Smooth muscle cell of bladder (primary cell): ENCODE measurements around the gene SUZ12. TPM values are rescaled to one million over a fixed set of nuclear protein-coding genes. Genes with fewer than 3 reads are reported as not detected.

ENCODE experiments used
- total RNA-seq: library from RNA; depleted of rRNA; stranded (reverse); fragments of >200 nt; gene quantifications from 2 replicates; pipeline ENCODE4 v1.2.3, GENCODE V29; 2014

SUZ12 gene
- 13.8 and 14.2 TPM in 2 replicates for total RNA-seq

DNA sequence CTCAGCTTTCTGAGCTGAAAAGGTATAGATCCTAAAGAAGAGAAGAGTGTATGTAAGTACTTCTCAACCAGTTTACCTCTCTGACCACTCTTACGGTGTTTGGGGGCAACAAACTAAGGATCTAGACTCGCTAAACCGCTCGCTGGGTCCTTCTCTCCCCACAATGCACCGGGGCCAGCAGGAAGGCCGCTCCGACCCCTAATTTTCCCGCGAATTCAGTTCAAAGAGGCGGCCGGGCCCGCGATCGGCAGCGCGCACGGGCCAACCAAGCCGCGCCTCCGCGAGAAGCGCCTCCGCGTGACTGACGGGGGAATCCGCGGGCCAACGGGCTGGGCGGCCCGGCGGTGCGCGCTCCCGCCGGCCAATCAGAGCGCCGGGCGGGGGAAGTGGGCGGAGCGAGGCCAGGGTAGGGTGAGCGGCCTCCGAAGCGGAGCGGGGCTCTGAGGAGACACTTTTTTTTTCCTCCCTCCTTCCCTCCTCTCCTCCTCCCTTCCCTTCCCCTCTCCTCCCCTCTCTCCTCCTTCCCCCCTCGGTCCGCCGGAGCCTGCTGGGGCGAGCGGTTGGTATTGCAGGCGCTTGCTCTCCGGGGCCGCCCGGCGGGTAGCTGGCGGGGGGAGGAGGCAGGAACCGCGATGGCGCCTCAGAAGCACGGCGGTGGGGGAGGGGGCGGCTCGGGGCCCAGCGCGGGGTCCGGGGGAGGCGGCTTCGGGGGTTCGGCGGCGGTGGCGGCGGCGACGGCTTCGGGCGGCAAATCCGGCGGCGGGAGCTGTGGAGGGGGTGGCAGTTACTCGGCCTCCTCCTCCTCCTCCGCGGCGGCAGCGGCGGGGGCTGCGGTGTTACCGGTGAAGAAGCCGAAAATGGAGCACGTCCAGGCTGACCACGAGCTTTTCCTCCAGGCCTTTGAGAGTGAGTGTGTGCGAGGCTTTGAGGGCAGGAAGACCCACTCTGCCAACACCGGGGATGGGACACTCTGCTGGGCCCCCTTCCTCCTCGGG is at the start of gene SUZ12:
Gene SUZ12 (plus strand): TSS at position 393 of the 995 bp plus-strand sequence. CDS start 240 bp downstream, at position 633.

DNA sequence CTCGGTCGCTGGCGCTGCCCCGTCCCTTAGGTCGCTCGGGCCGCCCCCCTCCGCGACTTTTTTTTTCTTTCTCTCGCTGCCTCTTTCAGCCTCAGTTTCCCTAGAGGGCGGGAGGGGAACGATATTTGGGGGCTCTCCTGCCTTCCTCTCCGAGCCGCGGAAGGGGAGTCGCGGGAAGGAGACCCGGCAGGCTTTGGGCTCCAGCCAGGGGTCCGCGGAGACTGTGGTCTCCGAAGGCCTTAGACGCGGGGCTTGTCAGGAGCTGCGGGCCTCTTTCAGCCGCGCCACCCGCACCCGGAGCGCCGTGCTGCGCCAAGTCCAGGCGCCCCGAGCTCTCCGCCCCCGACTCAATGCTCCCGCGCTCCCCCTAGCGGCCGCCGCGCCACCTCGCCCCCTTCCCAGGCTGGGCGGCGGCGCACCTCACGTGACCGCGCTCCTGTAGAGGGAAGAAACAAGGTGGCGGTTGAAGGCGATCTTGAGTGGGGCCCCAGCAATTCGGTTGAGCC is 70.2 kb downstream of the SUZ12 start, which contains the start of gene LRRC37B:
Gene LRRC37B (plus strand): TSS at position 427 of the 506 bp plus-strand sequence. CDS start 14,010 bp downstream, outside the sequence.

Other genes with a start within 250 kb of the SUZ12 start
- gene COPRS, start 77.8 kb upstream of the SUZ12 start, total RNA-seq: 84.2 and 93.1 TPM in 2 replicates
- gene UTP6, start 35.3 kb upstream of the SUZ12 start, total RNA-seq: 24.5 and 28.8 TPM in 2 replicates
- gene LRRC37B, start 70.4 kb downstream of the SUZ12 start, total RNA-seq: 9.2 and 10.4 TPM in 2 replicates
- 40.5 and 43.2 TPM in 2 replicates for gene RHOT1, start 205.5 kb downstream of the SUZ12 start, total RNA-seq